Naive thymus-derived CD8-positive, alpha-beta T cell (primary cell): ENCODE measurements around the gene THPO. TPM values are rescaled to one million over a fixed set of nuclear protein-coding genes. Genes with fewer than 3 reads are reported as not detected.
A peak's percentile ranks its signal among the peaks of the same experiment; 100 is the strongest.

Experiments
- ATAC-seq, 2 donors: fragments of 150-1000 bp; cut with Tn5 transposase in 1 of 2; sonication (Bioruptor Pico), chemical (Tn5 transposase) in 1 of 2; 1 replicate in 1 of 2; 2 replicates in 1 of 2; pipeline ENCODE4 v1.10.0; 2021; ENCODE audit warnings: mild to moderate bottlenecking in 2 of 2, moderate library complexity in 2 of 2
- POLR2A ChIA-PET: fragments of 350-600 bp; sonication (Branson Sonifier 250); formaldehyde crosslinking; loops from one replicate; lab custom pipeline; 2021; ENCODE audit warnings: antibody characterized with exemption; lab: Charles Lee
- DNase-seq, 10 donors: peaks; one replicate each; pipeline versions ENCODE4 v3.0.0 to v3.0.0-alpha.2; 2020 to 2022
- H3K27ac Mint-ChIP-seq, 10 donors: one replicate each; pipeline ENCODE4 v1.8.0; 2020 to 2022; ENCODE audit warnings: mild to moderate bottlenecking in 10 of 10, mixed read lengths in 10 of 10, moderate library complexity in 4 of 10, inconsistent platforms in 1 of 10
- H3K27me3 Mint-ChIP-seq, 5 donors: one replicate each; pipeline ENCODE4 v1.8.0; 2021 to 2022; ENCODE audit warnings: mixed read lengths in 5 of 5
- H3K36me3 Mint-ChIP-seq, 3 donors: one replicate each; pipeline ENCODE4 v1.8.0; 2020 to 2022; ENCODE audit warnings: mixed read lengths in 3 of 3, mild to moderate bottlenecking in 2 of 3, inconsistent platforms in 1 of 3
- H3K4me1 Mint-ChIP-seq, 4 donors: one replicate each; pipeline ENCODE4 v1.8.0; 2021 to 2022; ENCODE audit warnings: mixed read lengths in 4 of 4
- H3K4me3 Mint-ChIP-seq, 10 donors: one replicate each; pipeline ENCODE4 v1.8.0; 2020 to 2022; ENCODE audit warnings: mild to moderate bottlenecking in 10 of 10, mixed read lengths in 10 of 10, moderate library complexity in 6 of 10, inconsistent platforms in 1 of 10
- H3K9me3 Mint-ChIP-seq, 9 donors: one replicate each; pipeline ENCODE4 v1.8.0; 2020 to 2022; ENCODE audit warnings: mixed read lengths in 9 of 9, mild to moderate bottlenecking in 3 of 9, inconsistent platforms in 1 of 9, moderate library complexity in 1 of 9
- polyA plus RNA-seq, 3 donors: library from polyadenylated mRNA; unstranded; fragments of 300-500 nt; fragmentation: Illumina TruSeq; gene quantifications; one replicate each; pipeline ENCODE4 v1.2.3, GENCODE V29; 2021
- total RNA-seq, 8 experiments: library from RNA in 2 of 8; stranded (reverse) in 2 of 8; gene quantifications; one replicate each; pipeline ENCODE4 v1.2.3 and lab custom pipeline; 2021 to 2026

Gene THPO
- total and polyA plus RNA-seq, 5 experiments from 2014 or later: not detected

DNA sequence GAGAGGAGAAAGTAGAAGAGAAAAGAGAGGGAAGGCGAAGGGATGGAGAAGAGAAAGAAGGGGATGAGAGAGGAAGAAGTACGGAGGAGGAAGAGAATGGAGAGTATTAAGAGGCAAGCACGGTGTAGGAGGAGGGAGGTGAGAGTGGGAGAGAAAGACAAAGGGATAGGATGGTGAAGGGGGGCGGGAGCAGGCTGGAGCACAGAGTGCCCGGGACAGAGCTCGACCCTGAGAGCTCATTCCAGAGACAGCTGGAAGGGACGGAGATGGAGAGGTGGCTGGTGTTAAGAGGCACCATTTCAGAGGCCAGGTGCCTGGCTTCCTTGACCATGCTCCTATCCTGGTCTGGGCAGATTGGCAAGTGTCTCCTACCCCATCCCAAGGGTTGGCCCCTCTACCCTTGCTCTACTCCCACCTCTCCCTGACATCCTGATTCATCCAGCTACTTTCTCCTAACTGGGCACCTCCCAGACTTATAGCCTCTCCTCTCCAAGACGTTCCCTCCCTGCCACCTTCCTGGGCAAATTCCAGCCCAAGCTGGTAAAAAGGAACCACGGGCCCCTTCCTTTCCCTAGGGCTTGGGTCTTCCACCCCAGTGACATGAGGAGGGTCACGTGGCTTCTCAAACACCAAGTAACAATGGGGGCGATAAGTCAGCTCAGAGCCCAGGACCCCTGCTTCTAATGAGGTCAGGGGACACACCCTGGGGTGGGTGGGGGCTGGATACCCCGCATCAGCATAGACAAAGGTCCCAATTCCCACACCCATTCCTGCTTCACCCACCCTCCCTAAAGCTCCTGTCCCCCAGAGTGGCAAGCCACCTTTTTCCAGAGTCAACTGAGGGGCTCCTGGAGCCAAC, 17.7 kb downstream of the THPO start:
- DNase-seq: no peak
- peak overlapping the region in 8 of 10 donors; percentile 37 to 91 (median 66) for H3K27ac Mint-ChIP-seq
- H3K9me3 Mint-ChIP-seq: no peaks in the 10 kb centered on the region
- peaks cover 0 to 3% (median 0%) of the 10 kb centered on the region in 5 donors for H3K27me3 Mint-ChIP-seq
- POLR2A ChIA-PET: interaction anchor here (0.9 to 3.2 kb wide), 5 partner anchors 22 to 165 kb away, joined by 3 to 15 read pairs (median 3); partner anchors contain the start of gene FAM131A
- H3K4me3 Mint-ChIP-seq: peak overlapping the region; percentile 71 to 91 (median 83)
- peaks cover 16 to 34% (median 30%) of the 10 kb centered on the region in 4 donors for H3K4me1 Mint-ChIP-seq
- H3K36me3 Mint-ChIP-seq: peaks cover 0 to 6% (median 0%) of the 10 kb centered on the region in 3 donors
- no peak for ATAC-seq

DNA sequence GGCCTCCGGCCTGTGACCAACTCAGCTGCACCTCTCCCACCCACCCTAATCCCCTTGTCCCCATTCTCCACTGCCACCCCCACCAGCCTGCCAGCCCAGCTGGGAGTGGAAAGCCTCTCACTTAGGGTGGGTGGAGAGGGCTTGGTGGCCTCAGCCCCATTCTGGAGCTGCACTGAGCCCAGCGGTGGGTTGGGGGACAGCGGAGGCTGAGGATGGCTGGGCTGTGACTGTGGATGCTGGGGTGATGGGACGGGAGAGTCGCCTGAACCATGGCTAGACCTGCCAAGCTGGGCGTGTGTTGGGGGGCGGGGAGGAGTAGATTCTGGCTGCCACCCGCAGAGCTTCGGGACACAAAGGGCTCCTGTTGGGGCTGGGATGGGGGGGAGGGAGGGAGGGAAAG, 18.4 kb downstream of the THPO start:
- ATAC-seq: no peak
- Mint-ChIP-seq H3K4me1 (peaks cover 10 to 27% (median 24%) of the 10 kb centered on the region in 4 donors), H3K4me3 (peak overlapping the region in 2 of 10 donors; percentile 58 to 91), H3K36me3 (peaks cover 0 to 5% (median 0%) of the 10 kb centered on the region in 3 donors), H3K27ac (no peak overlapping the region), H3K27me3 (peaks cover 0 to 3% (median 0%) of the 10 kb centered on the region in 5 donors), H3K9me3 (no peaks in the 10 kb centered on the region)
- POLR2A ChIA-PET: interaction anchor here (0.9 to 2.9 kb wide), 4 partner anchors 17 to 154 kb away, joined by 3 to 15 read pairs (median 3); partner anchors contain the start of gene FAM131A
- DNase-seq: no peak

DNA sequence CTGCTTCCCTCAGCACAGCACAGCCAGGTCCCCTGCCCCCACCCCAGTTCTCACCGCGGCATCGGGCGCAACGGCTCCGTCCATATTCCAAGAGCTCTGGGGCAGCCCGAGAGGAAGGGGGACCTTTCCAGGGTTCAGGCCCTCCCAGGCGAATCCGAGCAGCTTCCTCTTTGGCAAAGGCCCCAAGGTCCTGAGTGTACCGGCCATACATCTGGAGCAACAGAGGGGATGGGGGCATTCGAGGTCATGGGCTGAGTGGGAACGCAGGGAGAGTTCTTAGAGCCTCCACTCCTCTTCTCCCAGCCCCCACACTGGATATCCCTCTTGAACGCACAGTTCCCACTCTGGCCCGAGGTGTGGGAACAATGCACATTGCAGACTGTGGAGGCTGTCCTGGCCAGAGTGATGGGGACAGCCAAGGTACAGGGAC, 19.1 kb downstream of the THPO start:
- ATAC-seq (no peak), DNase-seq (no peak)
- Mint-ChIP-seq H3K9me3 (no peaks in the 10 kb centered on the region), H3K4me3 (peak overlapping the region in 2 of 10 donors; percentile 30 to 70), H3K36me3 (peaks cover 0 to 5% (median 0%) of the 10 kb centered on the region in 3 donors), H3K27me3 (peaks cover 0 to 3% (median 0%) of the 10 kb centered on the region in 5 donors), H3K27ac (no peak overlapping the region), H3K4me1 (peaks cover 7 to 22% (median 19%) of the 10 kb centered on the region in 4 donors)
- POLR2A ChIA-PET: interaction anchor here (0.9 to 1.2 kb wide), 3 partner anchors 18 to 155 kb away, joined by 3 read pairs; no protein-coding TSS in a partner anchor

DNA sequence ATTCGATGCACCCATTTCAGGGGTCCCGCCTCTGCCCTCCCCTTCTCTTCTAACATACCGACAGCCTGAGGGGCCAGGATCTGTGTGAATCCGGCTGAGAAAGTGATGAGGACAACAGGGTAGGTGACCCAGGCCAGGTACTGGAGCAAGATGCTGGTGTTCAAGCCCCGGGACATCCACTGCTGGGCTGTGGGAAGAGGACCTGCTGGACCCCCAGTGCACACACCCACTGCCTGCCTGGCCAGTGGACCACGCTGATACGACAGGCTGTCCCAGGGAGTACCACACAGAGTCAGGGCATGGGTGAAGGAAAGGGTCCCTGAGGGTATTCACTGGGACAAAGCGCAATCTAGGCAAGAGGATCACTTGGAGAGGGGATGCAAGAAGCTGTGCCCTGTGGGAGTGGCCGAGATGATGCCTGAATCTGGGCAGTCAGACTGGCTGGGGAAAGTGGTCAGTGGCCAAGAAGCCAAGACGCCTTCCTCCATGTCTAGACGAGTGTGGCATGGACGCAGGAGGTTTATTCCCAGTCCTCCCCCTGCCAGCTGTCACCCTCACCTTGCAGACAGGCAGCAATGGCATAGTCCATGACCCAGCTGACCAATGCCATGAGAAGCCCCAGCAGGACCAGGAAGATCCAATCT, 19.8 kb downstream of the THPO start:
- Mint-ChIP-seq H3K36me3 (peaks cover 0 to 5% (median 0%) of the 10 kb centered on the region in 3 donors), H3K4me1 (peaks cover 7 to 22% (median 13%) of the 10 kb centered on the region in 4 donors), H3K27me3 (peaks cover 0 to 2% (median 0%) of the 10 kb centered on the region in 5 donors), H3K9me3 (no peaks in the 10 kb centered on the region), H3K27ac (no peak overlapping the region), H3K4me3 (peak overlapping the region in 2 of 10 donors; percentile 45)
- ATAC-seq: no peak
- POLR2A ChIA-PET: no interaction called here
- no peak for DNase-seq

DNA sequence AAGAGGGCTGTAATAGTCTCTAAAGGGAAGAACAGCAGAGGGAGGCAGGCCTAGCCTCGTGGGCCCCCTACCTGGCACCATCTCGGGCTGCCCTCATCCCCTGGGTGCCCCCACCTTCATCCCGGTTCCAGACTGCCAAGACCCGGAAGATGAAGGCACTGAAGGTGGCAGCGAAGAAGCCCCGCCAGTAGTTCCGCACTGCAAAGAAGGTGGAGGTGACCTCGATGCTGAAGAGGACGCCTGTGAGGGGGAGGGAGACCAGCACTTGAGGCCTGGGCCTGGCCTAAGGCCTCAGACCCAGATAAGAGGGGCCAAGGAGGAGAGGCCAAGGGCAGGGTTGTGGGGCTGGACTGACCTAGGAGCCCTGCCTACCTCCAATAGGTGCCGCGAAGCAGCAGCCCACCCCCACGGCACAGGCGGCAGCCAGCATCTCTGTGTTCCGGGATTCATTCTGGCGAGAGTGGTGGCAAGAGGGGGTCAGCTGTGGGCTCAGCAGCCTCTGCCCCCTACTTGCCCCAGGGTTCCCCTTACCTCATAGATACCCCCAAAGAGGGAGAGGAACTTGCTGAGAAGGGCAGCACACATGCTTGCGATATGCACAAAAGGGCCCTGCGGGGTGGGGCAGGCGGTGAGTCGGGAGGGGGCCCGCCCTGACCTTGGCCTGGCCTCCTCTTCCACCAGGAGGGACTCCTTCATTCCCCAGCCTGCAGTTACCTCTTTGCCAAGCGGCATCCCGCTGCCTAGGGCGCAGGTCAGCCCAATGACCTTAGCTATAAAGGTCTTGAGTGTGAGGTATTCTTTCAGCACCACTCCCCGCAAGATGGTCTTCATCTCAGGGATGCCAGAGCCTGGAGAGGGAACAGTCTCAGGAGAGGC, 20.5 kb downstream of the THPO start:
- DNase-seq (peak in 1 of 10 donors; percentile 28), ATAC-seq (no peak)
- Mint-ChIP-seq H3K4me1 (peaks cover 7 to 21% (median 12%) of the 10 kb centered on the region in 4 donors), H3K27me3 (no peaks in the 10 kb centered on the region), H3K27ac (no peak overlapping the region), H3K4me3 (peak overlapping the region in 2 of 10 donors; percentile 45 to 48), H3K36me3 (peaks cover 0 to 5% (median 0%) of the 10 kb centered on the region in 3 donors), H3K9me3 (no peaks in the 10 kb centered on the region)
- POLR2A ChIA-PET: no interaction called here

GRCh38 chr3:184355261-184356040, 22.6 kb downstream of the THPO start:
- no peak overlapping the region for H3K4me3 Mint-ChIP-seq
- no peaks in the 10 kb centered on the region for H3K9me3 Mint-ChIP-seq
- ATAC-seq (no peak), DNase-seq (no peak)
- H3K27ac Mint-ChIP-seq: peak overlapping the region in 2 of 10 donors; percentile 9 to 79
- no peaks in the 10 kb centered on the region for H3K27me3 Mint-ChIP-seq
- POLR2A ChIA-PET: no interaction called here
- H3K36me3 Mint-ChIP-seq: peaks cover 0 to 5% (median 0%) of the 10 kb centered on the region in 3 donors
- H3K4me1 Mint-ChIP-seq: peaks cover 2 to 9% (median 5%) of the 10 kb centered on the region in 4 donors

- Mint-ChIP-seq H3K4me3 (no peak overlapping the region), H3K27me3 (no peaks in the 10 kb centered on the region), H3K9me3 (no peaks in the 10 kb centered on the region), H3K36me3 (peaks cover 0 to 5% (median 0%) of the 10 kb centered on the region in 3 donors), H3K4me1 (peaks cover 0 to 3% (median under 1%) of the 10 kb centered on the region in 4 donors), H3K27ac (no peak overlapping the region)
- POLR2A ChIA-PET: no interaction called here
- no peak for DNase-seq
- ATAC-seq: no peak
Observed at GRCh38 chr3:184354754-184355153, 23.3 kb downstream of the THPO start.

- Mint-ChIP-seq H3K4me3 (peak overlapping the region in 1 of 10 donors; percentile 22), H3K27me3 (no peaks in the 10 kb centered on the region), H3K27ac (no peak overlapping the region), H3K9me3 (no peaks in the 10 kb centered on the region), H3K36me3 (peaks cover 0 to 5% (median 0%) of the 10 kb centered on the region in 3 donors), H3K4me1 (peaks cover 0 to 3% (median 0%) of the 10 kb centered on the region in 4 donors)
- DNase-seq (peak; percentile 26 to 82 (median 56)), ATAC-seq (peak; percentile 81 to 96)
- POLR2A ChIA-PET: interaction anchor here (1.4 kb wide), 1 partner anchor 8 kb away, joined by 7 read pairs; no protein-coding TSS in a partner anchor
Observed at GRCh38 chr3:184354121-184354728, 23.8 kb downstream of the THPO start.

- DNase-seq (no peak), ATAC-seq (no peak)
- Mint-ChIP-seq H3K27me3 (no peaks in the 10 kb centered on the region), H3K4me1 (peaks cover 0 to 3% (median 0%) of the 10 kb centered on the region in 4 donors), H3K9me3 (no peaks in the 10 kb centered on the region), H3K36me3 (peaks cover 0 to 5% (median 0%) of the 10 kb centered on the region in 3 donors), H3K4me3 (no peak overlapping the region), H3K27ac (no peak overlapping the region)
- POLR2A ChIA-PET: interaction anchor here (0.6 to 1.4 kb wide), 2 partner anchors 9 to 60 kb away, joined by 4 to 7 read pairs; no protein-coding TSS in a partner anchor
Observed at GRCh38 chr3:184353546-184353941, 24.5 kb downstream of the THPO start.

GRCh38 chr3:184352897-184353545, 25.0 kb downstream of the THPO start:
- no peak overlapping the region for H3K4me3 Mint-ChIP-seq
- ATAC-seq (no peak), DNase-seq (no peak)
- no peaks in the 10 kb centered on the region for H3K9me3 Mint-ChIP-seq
- POLR2A ChIA-PET: interaction anchor here (0.6 to 1.4 kb wide), 2 partner anchors 9 to 61 kb away, joined by 4 to 7 read pairs; no protein-coding TSS in a partner anchor
- H3K27me3 Mint-ChIP-seq: no peaks in the 10 kb centered on the region
- H3K27ac Mint-ChIP-seq: no peak overlapping the region
- peaks cover 0 to 3% (median 0%) of the 10 kb centered on the region in 4 donors for H3K4me1 Mint-ChIP-seq
- peaks cover 0 to 5% (median 0%) of the 10 kb centered on the region in 3 donors for H3K36me3 Mint-ChIP-seq
